Breast epithelium (tissue), 4 donors: ENCODE measurements around the gene KCNK5. TPM values are rescaled to one million over a fixed set of nuclear protein-coding genes. Genes with fewer than 3 reads are reported as not detected.

ENCODE experiments used
- DNase-seq, 2 donors: peaks; one replicate each; pipeline ENCODE4 v3.0.0-alpha.2; 2019; ENCODE audit warnings: low spot score in 2 of 2
- H3K27ac ChIP-seq, 2 donors: fragments of 200-600 bp; sonication (generic) in 1 of 2; one replicate each; pipeline ENCODE4 v1.5.1; 2016 to 2019; ENCODE audit warnings: mild to moderate bottlenecking in 1 of 2
- H3K27me3 ChIP-seq, 2 donors: fragments of 200-600 bp; sonication (generic) in 1 of 2; one replicate each; pipeline versions ENCODE4 v1.5.1 to v1.6.0; 2017 to 2019; ENCODE audit warnings: control low read depth in 1 of 2, mild to moderate bottlenecking in 1 of 2
- H3K36me3 ChIP-seq: fragments of 200-600 bp; one replicate; pipeline ENCODE4 v1.5.1; 2019
- H3K4me1 ChIP-seq, 2 donors: fragments of 200-600 bp; sonication (generic); one replicate each; pipeline ENCODE4 v1.5.1; 2016 to 2019; ENCODE audit warnings: control low read depth in 1 of 2
- H3K4me3 ChIP-seq, 3 donors: fragments of 200-600 bp; sonication (generic); 1 replicate in 2 of 3; 2 replicates in 1 of 3; pipeline ENCODE4 v1.5.1; 2016 to 2019; ENCODE audit warnings: mild to moderate bottlenecking in 3 of 3, moderate library complexity in 2 of 3
- H3K9me3 ChIP-seq, 2 donors: fragments of 200-600 bp; sonication (generic) in 1 of 2; one replicate each; pipeline ENCODE4 v1.5.1; 2016 to 2019; ENCODE audit warnings: control low read depth in 1 of 2
- CTCF ChIP-seq, 3 donors: fragments of 450-650 bp; IDR thresholded peaks; one replicate each; pipeline ENCODE4 v1.5.1; 2016 to 2017; ENCODE audit warnings: antibody characterized with exemption in 3 of 3, mild to moderate bottlenecking in 3 of 3, moderate library complexity in 3 of 3
- POLR2A ChIP-seq: fragments of 450-650 bp; IDR thresholded peaks from one replicate; pipeline ENCODE4 v1.6.1; 2016; ENCODE audit warnings: antibody characterized with exemption, mild to moderate bottlenecking, moderate library complexity
- POLR2AphosphoS5 ChIP-seq, 3 donors: sonication (generic); formaldehyde crosslinking; IDR thresholded peaks; one replicate each; pipeline ENCODE4 v1.6.1; 2017; ENCODE audit warnings: antibody characterized with exemption in 3 of 3
- intact Hi-C: fragments of 100-400 bp; cut with DNase I; formaldehyde crosslinking; loops from one replicate; pipeline ENCODE4 v1.15.1; 2023; ENCODE audit warnings: low total_unique reads
- total RNA-seq, 3 donors: library from RNA; depleted of rRNA; stranded (reverse); fragments of >200 nt; gene quantifications; one replicate each; pipeline ENCODE4 v1.1.0, GENCODE V29; 2016

The KCNK5 gene
- total RNA-seq, 3 donors from 2014 or later: 1.8 to 20.6 (median 4.3) TPM

GRCh38 chr6:39152262-39152661 is 77.0 kb downstream of the KCNK5 start:
- no peaks in the 10 kb centered on the region for H3K4me1 ChIP-seq
- no peak overlapping the region for H3K27ac ChIP-seq
- H3K36me3 ChIP-seq: no peaks in the 10 kb centered on the region
- intact Hi-C loops: no loop called here
- TF ChIP-seq CTCF (IDR thresholded peaks at IDR 0.05): no peak
- DNase-seq: no peak
- peaks cover 0 to 5% of the 10 kb centered on the region in 2 donors for H3K27me3 ChIP-seq
- no peak overlapping the region for H3K4me3 ChIP-seq
- H3K9me3 ChIP-seq: no peaks in the 10 kb centered on the region

GRCh38 chr6:39151211-39151610 is 78.1 kb downstream of the KCNK5 start:
- intact Hi-C loops: no loop called here
- TF ChIP-seq POLR2A: no peak
- TF ChIP-seq POLR2AphosphoS5 (IDR thresholded peaks at IDR 0.05): no peak
- no peak for TF ChIP-seq CTCF (IDR thresholded peaks at IDR 0.05)
- no peaks in the 10 kb centered on the region for H3K4me1 ChIP-seq
- DNase-seq: no peak
- H3K27me3 ChIP-seq: peaks cover 0 to 5% of the 10 kb centered on the region in 2 donors
- H3K27ac ChIP-seq: no peak overlapping the region
- no peaks in the 10 kb centered on the region for H3K9me3 ChIP-seq
- H3K4me3 ChIP-seq: no peak overlapping the region
- H3K36me3 ChIP-seq: no peaks in the 10 kb centered on the region

- no peaks in the 10 kb centered on the region for H3K9me3 ChIP-seq
- no peaks in the 10 kb centered on the region for H3K36me3 ChIP-seq
- peaks cover 0 to 9% of the 10 kb centered on the region in 2 donors for H3K27me3 ChIP-seq
- no peaks in the 10 kb centered on the region for H3K4me1 ChIP-seq
- DNase-seq: no peak
- TF ChIP-seq POLR2A (no peak), CTCF (IDR thresholded peaks at IDR 0.05) (no peak), POLR2AphosphoS5 (IDR thresholded peaks at IDR 0.05) (no peak)
- H3K27ac ChIP-seq: no peak overlapping the region
- intact Hi-C loops: loop anchor here (10.0 kb wide), 1 partner anchor 1890 kb away; the partner anchor contains the start of gene UNC5CL
- H3K4me3 ChIP-seq: no peak overlapping the region
Observed at GRCh38 chr6:39144481-39145173, 84.6 kb downstream of the KCNK5 start.

- Histone ChIP-seq H3K4me3 (no peak overlapping the region), H3K9me3 (peaks cover 5 to 6% of the 10 kb centered on the region in 2 donors), H3K27me3 (peaks cover 0 to 9% of the 10 kb centered on the region in 2 donors), H3K4me1 (no peaks in the 10 kb centered on the region), H3K27ac (no peak overlapping the region), H3K36me3 (no peaks in the 10 kb centered on the region)
- no peak for TF ChIP-seq CTCF (IDR thresholded peaks at IDR 0.05)
- no peak for TF ChIP-seq POLR2A
- no peak for TF ChIP-seq POLR2AphosphoS5 (IDR thresholded peaks at IDR 0.05)
- no peak for DNase-seq
- intact Hi-C loops: loop anchor here (10.0 kb wide), 1 partner anchor 1891 kb away; the partner anchor contains the start of gene UNC5CL
Observed at GRCh38 chr6:39143238-39143930, 85.9 kb downstream of the KCNK5 start.

GRCh38 chr6:39140556-39141167 is 88.6 kb downstream of the KCNK5 start:
- TF ChIP-seq CTCF (IDR thresholded peaks at IDR 0.05) (no peak), POLR2AphosphoS5 (IDR thresholded peaks at IDR 0.05) (no peak), POLR2A (no peak)
- no peak for DNase-seq
- Histone ChIP-seq H3K9me3 (peaks cover 5 to 13% of the 10 kb centered on the region in 2 donors), H3K27me3 (peaks cover 0 to 4% of the 10 kb centered on the region in 2 donors), H3K36me3 (no peaks in the 10 kb centered on the region), H3K4me3 (no peak overlapping the region), H3K4me1 (no peaks in the 10 kb centered on the region), H3K27ac (no peak overlapping the region)
- intact Hi-C loops: loop anchor here (10.0 kb wide), 1 partner anchor 1894 kb away; the partner anchor contains the start of gene UNC5CL
